Fibroblast of pulmonary artery (primary cell): ENCODE data around the gene WDR38.

Experiments used
- DNase-seq: peaks from one replicate; pipeline ENCODE4 v3.0.0-alpha.2; 2010; ENCODE audit warnings: low read depth
- H3K4me3 ChIP-seq: replicated peaks from 2 replicates; pipeline ENCODE4 v1.5.1; 2011; ENCODE audit warnings: low read depth, mild to moderate bottlenecking, control low read depth, low read length, moderate library complexity
- TF ChIP-seq, protein P1 (sequence below): IDR thresholded peaks from 2 replicates; pipeline ENCODE4 v1.5.1; 2011; ENCODE audit warnings: mild to moderate bottlenecking, control low read depth, low read length, inconsistent platforms; ENCODE audit errors: missing control alignments

Gene WDR38

DNA sequence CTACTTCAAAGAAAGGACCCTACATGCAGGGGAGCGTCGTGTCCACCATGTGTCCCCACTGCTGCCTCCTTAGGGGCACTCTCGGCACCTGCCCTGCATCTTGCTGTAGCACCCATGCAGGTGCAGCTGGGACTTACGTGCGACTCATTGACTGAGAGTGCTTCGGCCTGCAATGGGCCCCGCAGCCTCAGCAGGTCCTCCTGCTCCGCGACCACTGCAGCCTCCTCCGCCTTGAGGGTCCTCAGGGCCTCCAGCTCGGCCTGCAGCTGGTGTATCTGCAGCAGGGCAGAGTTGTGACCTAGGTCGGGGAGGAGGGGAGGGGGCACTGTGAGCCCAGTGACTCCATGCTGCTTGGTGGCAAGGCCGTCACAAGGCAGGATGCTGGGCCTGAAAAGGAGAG, 35.7 kb downstream of the WDR38 start:
- no peak for DNase-seq
- TF ChIP-seq, protein P1, sequence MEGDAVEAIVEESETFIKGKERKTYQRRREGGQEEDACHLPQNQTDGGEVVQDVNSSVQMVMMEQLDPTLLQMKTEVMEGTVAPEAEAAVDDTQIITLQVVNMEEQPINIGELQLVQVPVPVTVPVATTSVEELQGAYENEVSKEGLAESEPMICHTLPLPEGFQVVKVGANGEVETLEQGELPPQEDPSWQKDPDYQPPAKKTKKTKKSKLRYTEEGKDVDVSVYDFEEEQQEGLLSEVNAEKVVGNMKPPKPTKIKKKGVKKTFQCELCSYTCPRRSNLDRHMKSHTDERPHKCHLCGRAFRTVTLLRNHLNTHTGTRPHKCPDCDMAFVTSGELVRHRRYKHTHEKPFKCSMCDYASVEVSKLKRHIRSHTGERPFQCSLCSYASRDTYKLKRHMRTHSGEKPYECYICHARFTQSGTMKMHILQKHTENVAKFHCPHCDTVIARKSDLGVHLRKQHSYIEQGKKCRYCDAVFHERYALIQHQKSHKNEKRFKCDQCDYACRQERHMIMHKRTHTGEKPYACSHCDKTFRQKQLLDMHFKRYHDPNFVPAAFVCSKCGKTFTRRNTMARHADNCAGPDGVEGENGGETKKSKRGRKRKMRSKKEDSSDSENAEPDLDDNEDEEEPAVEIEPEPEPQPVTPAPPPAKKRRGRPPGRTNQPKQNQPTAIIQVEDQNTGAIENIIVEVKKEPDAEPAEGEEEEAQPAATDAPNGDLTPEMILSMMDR, result no peak
- no peak overlapping the region for H3K4me3 ChIP-seq

DNA sequence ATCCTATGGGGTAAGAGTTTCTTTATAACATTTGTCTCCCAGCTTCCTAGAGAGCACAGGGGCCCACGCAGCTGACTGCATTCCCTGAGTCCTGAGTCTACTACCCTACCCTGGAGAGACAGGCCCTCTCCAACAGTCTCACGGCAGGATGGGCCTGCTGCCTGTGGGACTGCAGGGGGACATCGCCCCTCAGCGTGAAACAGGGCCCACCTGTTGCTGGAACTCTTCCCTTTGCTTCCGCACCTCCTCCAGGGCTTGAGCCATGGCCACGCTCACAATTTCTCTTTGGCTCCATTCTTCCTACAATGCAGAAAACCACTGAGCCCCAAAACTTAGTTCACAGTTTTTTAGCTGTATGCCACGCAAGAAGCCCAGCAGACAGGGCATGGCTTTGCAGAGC, 36.9 kb downstream of the WDR38 start:
- DNase-seq, result no peak
- H3K4me3 ChIP-seq, result no peak overlapping the region
- TF ChIP-seq, protein P1, result no peak

DNA sequence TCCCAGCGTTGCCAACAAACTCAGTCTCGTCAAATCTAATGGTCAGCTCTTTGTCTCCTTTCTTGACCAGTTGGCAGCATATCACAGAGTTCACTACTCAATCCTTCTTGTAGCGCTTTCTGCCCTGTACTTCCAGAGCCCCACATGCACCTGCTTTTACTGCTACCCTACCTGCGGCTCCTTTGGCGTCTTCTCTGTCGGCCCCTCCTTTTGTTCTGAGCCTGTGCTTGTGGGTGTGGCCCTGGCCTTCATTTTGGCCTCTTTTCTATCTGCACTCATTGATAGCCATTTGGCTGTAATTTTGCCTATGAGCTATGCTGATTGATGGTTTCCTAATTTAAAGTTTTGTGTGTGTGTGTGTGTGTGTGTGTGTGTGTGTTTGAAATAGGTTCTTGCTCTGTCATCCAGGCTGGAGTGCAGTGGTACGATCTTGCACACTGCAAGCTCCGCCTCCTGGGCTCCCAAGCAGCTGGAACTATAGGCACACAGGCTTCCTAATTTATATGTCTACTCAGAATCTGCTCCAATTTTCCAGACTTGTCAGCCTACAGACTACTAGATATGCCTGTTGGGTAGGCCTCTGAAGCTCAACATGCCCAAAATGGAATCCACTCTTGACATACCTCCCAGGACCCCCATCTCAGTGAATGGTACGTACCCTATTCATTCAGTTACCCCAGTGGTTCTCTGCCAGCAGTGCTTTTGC, 40.9 kb downstream of the WDR38 start:
- TF ChIP-seq, protein P1, result no peak
- H3K4me3 ChIP-seq, result no peak overlapping the region
- no peak for DNase-seq

DNA sequence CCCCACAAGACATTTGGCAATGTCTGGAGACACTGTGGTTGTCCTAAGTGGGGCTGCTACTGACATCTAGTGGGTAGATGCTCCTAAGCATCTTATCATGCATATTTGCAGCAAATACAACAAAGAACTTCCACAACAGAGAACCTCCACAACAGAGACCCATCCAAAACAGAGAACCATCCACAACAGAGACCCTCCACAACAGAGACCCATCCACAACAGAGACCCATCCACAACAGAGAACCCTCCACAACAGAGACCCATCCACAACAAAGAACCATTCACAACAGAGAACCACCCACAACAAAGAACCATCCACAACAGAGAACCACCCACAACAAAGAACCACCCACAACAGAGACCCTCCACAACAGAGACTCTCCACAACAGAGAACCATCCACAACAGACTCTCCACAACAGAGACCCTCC, 41.5 kb downstream of the WDR38 start:
- peak; percentile 73 for DNase-seq

DNA sequence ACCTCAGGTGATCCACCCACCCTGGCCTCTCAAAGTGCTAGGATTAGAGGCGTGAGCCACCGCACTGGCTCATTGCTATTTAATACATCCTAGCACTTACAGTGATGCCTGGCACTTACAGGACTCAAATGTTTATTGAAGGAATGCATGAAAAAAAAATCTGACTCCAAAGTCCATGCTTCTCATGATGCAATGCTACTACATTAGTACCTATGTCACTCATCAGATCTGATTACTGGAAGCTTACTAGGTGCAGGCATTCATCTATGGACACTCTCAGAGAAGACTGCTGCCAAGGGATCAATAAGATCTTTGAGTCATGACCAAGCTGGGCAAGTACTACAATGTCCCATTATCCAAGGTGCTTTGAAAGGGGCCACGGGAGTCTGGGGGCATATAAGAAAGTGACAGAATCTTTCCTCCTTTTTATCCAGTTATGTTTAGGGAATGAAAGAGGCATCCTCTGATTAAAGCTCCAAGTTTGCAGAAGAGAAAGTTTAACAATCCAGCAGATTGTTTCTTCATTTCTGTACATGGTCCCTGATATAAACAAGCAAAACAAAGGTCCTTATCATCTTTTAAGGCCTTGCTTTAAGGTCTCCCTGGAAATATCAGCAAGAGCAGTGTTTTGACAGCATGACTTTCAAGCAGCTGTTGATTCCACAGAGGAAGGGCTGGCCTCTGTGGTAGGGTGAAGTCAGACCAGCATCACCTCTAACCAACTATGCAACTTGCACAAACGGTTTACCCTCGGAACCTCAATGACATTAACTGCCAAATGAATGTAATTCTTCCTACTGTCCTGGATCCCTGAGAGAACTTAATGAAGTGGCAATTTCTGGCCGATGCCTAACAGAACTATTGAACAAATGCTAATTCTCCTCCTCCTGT, 44.6 kb downstream of the WDR38 start:
- no peak overlapping the region for H3K4me3 ChIP-seq
- TF ChIP-seq, protein P1, result no peak
- DNase-seq, result no peak

More for the DNA sequence above, 41.5 kb downstream of the WDR38 start:
- TF ChIP-seq, protein P1, result peak; percentile 69
- H3K4me3 ChIP-seq, result no peak overlapping the region

DNA sequence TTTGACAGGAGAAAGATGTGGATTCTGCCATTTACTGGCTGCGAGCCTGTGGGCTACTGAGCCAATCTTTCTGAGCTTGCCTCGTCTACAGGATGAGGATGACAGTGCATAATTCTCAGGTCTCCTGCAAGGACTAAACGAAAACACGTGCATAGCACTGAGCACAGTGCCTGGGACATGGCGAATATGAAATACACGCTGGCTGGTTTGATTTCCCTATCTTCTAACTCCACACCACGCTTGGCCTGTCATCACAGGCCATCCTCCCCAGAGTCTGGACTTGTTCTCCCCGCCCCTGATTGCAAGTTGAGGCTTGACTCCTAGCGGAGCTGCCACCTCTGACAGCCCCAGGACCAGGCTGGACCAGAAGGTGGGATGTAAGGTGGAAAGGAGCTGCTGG, 46.6 kb downstream of the WDR38 start:
- no peak overlapping the region for H3K4me3 ChIP-seq
- TF ChIP-seq, protein P1, result no peak

More for the DNA sequence above, 46.6 kb downstream of the WDR38 start:
- DNase-seq, result no peak
